Sigmoid colon (tissue), 4 donors: ENCODE data around the gene CERS2.

Source experiments
- CTCF ChIP-seq, 4 experiments: fragments of 450-650 bp in 3 of 4; fragments of 200-600 bp in 1 of 4; IDR thresholded peaks; one replicate each; pipeline ENCODE4 v1.5.1; 2016 to 2019; ENCODE audit warnings: antibody characterized with exemption in 4 of 4, mild to moderate bottlenecking in 3 of 4, moderate library complexity in 2 of 4
- POLR2A ChIP-seq, 2 donors: fragments of 450-650 bp; IDR thresholded peaks; one replicate each; pipeline ENCODE4 v1.6.1; 2016; ENCODE audit warnings: antibody characterized with exemption in 2 of 2, mild to moderate bottlenecking in 2 of 2, moderate library complexity in 2 of 2
- POLR2AphosphoS5 ChIP-seq, 4 donors: sonication (generic); formaldehyde crosslinking; IDR thresholded peaks; one replicate each; pipeline ENCODE4 v1.6.1; 2017; ENCODE audit warnings: antibody characterized with exemption in 4 of 4

GRCh38 chr1:150985179-150985825 lies 10.7 kb upstream of the CERS2 start:
- TF ChIP-seq CTCF (IDR thresholded peaks at IDR 0.05) (no peak), POLR2A (IDR thresholded peaks at IDR 0.05) (no peak), POLR2AphosphoS5 (IDR thresholded peaks at IDR 0.05) (no peak)
